HCT116 (cell line): ENCODE data around the gene SLC25A43. TPM values are rescaled to one million over a fixed set of nuclear protein-coding genes. Genes with fewer than 3 reads are reported as not detected.
A peak's percentile ranks its signal among the peaks of the same experiment; 100 is the strongest.

Experiments used
- ATAC-seq: fragments of 200-7000 bp; cut with Tn5 transposase; 2 replicates; pipeline ENCODE4 v1.9.1; 2020; ENCODE audit warnings: mild to moderate bottlenecking, moderate library complexity
- BruUV-seq: library from RNA; stranded (reverse); fragments of 400-500 nt; replicated peaks from 2 replicates; lab custom pipeline; 2021; lab: Mats Ljungman, UMichigan
- CTCF ChIA-PET: fragments of 300-600 bp; sonication (Branson Sonifier 250); formaldehyde crosslinking; loops from one replicate; lab custom pipeline; 2021; ENCODE audit warnings: antibody characterized with exemption; lab: Charles Lee
- POLR2A ChIA-PET: fragments of 300-600, 350-600 bp; sonication (Branson Sonifier 250); formaldehyde crosslinking; loops from one replicate; lab custom pipeline; 2021; ENCODE audit warnings: antibody characterized with exemption; lab: Charles Lee
- RAD21 ChIA-PET, 2 experiments: fragments of 300-600 bp; sonication (Branson Sonifier 250); formaldehyde crosslinking; loops; one replicate each; lab custom pipeline; 2023; ENCODE audit warnings: low total read pairs in 2 of 2; ENCODE audit not compliant: uncharacterized antibody in 2 of 2, unreplicated experiment in 2 of 2, low non-redundant PET in 1 of 2; lab: Charles Lee
- DNase-seq: peaks from one replicate; pipeline ENCODE4 v3.0.0-alpha.2; 2010; ENCODE audit warnings: low read depth, low spot score
- H2AFZ ChIP-seq: fragments of 200-600 bp; shearing (Covaris generic), sonication (generic); 2 replicates; pipeline ENCODE4 v1.6.1; 2017; ENCODE audit warnings: low read depth, mixed run types, mixed read lengths, antibody characterized with exemption, low read length; ENCODE audit not compliant: poor library complexity, severe bottlenecking
- H3K27ac ChIP-seq: 2 replicates; pipeline ENCODE4 v1.5.1; 2012; ENCODE audit warnings: low read depth, low read length
- H3K27me3 ChIP-seq: fragments of 200-600 bp; sonication (generic); 2 replicates; pipeline ENCODE4 v1.6.1; 2016; ENCODE audit warnings: mixed run types, low read length, mixed read lengths; ENCODE audit not compliant: insufficient read depth
- H3K36me3 ChIP-seq, 2 experiments: fragments of 200-500 bp in 1 of 2; fragments of 200-600 bp in 1 of 2; sonication (Bioruptor generic) in 1 of 2; sonication (generic) in 1 of 2; 2 replicates each; pipeline versions ENCODE4 v1.5.1 to v1.6.1; 2014 to 2016; ENCODE audit warnings: low read length in 2 of 2, inconsistent platforms in 1 of 2, mixed read lengths in 1 of 2, mixed run types in 1 of 2; ENCODE audit not compliant: insufficient read depth in 2 of 2, control insufficient read depth in 1 of 2
- H3K4me1 ChIP-seq, 2 experiments: fragments of 200-600 bp in 1 of 2; sonication (generic) in 1 of 2; 2 replicates each; pipeline versions ENCODE4 v1.5.1 to v1.6.1; 2012 to 2017; ENCODE audit warnings: low read length in 2 of 2, inconsistent platforms in 1 of 2, mild to moderate bottlenecking in 1 of 2, mixed read lengths in 1 of 2, mixed run types in 1 of 2, moderate library complexity in 1 of 2; ENCODE audit not compliant: insufficient read depth in 2 of 2, control insufficient read depth in 1 of 2
- H3K4me2 ChIP-seq: fragments of 200-600 bp; sonication (generic); 2 replicates; pipeline ENCODE4 v1.6.1; 2017; ENCODE audit warnings: mixed run types, low read length, mixed read lengths
- H3K4me3 ChIP-seq, 2 experiments: fragments of 200-600 bp in 1 of 2; sonication (generic) in 1 of 2; replicated peaks in 1 of 2; 2 replicates each; pipeline ENCODE4 v1.5.1; 2011 to 2016; ENCODE audit warnings: low read length in 2 of 2, control low read depth in 1 of 2, low read depth in 1 of 2, mild to moderate bottlenecking in 1 of 2, mixed read lengths in 1 of 2, mixed run types in 1 of 2
- H3K79me2 ChIP-seq: fragments of 200-600 bp; sonication (generic); 2 replicates; pipeline ENCODE4 v1.6.1; 2017; ENCODE audit warnings: mild to moderate bottlenecking, mixed run types, low read length, moderate library complexity, mixed read lengths; ENCODE audit not compliant: insufficient read depth
- H3K9ac ChIP-seq: fragments of 200-600 bp; sonication (generic); 2 replicates; pipeline ENCODE4 v1.6.1; 2016; ENCODE audit warnings: low read length, mixed read lengths
- H3K9me2 ChIP-seq: fragments of 200-600 bp; sonication (generic), shearing (Covaris generic); 2 replicates; pipeline ENCODE4 v1.6.1; 2017; ENCODE audit warnings: mixed run types, mild to moderate bottlenecking, moderate library complexity; ENCODE audit not compliant: insufficient read depth
- H3K9me3 ChIP-seq, 2 experiments: fragments of 200-500 bp in 1 of 2; fragments of 200-600 bp in 1 of 2; sonication (Bioruptor generic) in 1 of 2; sonication (generic) in 1 of 2; 2 replicates each; pipeline ENCODE4 v1.6.1; 2014 to 2017; ENCODE audit warnings: low read length in 2 of 2, mixed read lengths in 2 of 2, inconsistent platforms in 1 of 2, low read depth in 1 of 2, mild to moderate bottlenecking in 1 of 2, mixed run types in 1 of 2, moderate library complexity in 1 of 2; ENCODE audit not compliant: control insufficient read depth in 1 of 2, insufficient read depth in 1 of 2
- H4K20me1 ChIP-seq: fragments of 200-600 bp; sonication (generic), shearing (Covaris generic); 2 replicates; pipeline ENCODE4 v1.6.1; 2017; ENCODE audit warnings: mixed run types, mild to moderate bottlenecking, moderate library complexity; ENCODE audit not compliant: insufficient read depth
- CBX3 ChIP-seq: IDR thresholded peaks from 2 replicates; pipeline ENCODE4 v1.6.1; 2012; ENCODE audit warnings: low read depth
- EGR1 ChIP-seq: IDR thresholded peaks from 2 replicates; pipeline ENCODE4 v1.6.1; 2012; ENCODE audit warnings: low read depth
- ELF1 ChIP-seq: IDR thresholded peaks from 2 replicates; pipeline ENCODE4 v1.6.1; 2012; ENCODE audit warnings: low read depth, borderline replicate concordance
- EZH2phosphoT487 ChIP-seq: fragments of 200-600 bp; IDR thresholded peaks from 2 replicates; pipeline ENCODE4 v1.6.1; 2018; ENCODE audit warnings: antibody characterized with exemption, borderline replicate concordance
- FOSL1 ChIP-seq: IDR thresholded peaks from 2 replicates; pipeline ENCODE4 v1.6.1; 2012; ENCODE audit warnings: low read depth
- JUND ChIP-seq: IDR thresholded peaks from 2 replicates; pipeline ENCODE4 v1.6.1; 2012
- POLR2A ChIP-seq: IDR thresholded peaks from 2 replicates; pipeline ENCODE4 v1.7.0; 2011; ENCODE audit warnings: borderline replicate concordance; ENCODE audit not compliant: insufficient read depth, insufficient read length; ENCODE audit errors: extremely low read depth
- RAD21 ChIP-seq: IDR thresholded peaks from 2 replicates; pipeline ENCODE4 v1.6.1; 2012; ENCODE audit warnings: low read depth, mild to moderate bottlenecking
- SIN3A ChIP-seq: IDR thresholded peaks from 2 replicates; pipeline ENCODE4 v1.6.1; 2012; ENCODE audit warnings: low read depth
- SRF ChIP-seq: IDR thresholded peaks from 2 replicates; pipeline ENCODE4 v1.6.1; 2012; ENCODE audit warnings: low read depth
- TCF7L2 ChIP-seq: IDR thresholded peaks from 2 replicates; pipeline ENCODE4 v1.7.0; 2011; ENCODE audit warnings: borderline replicate concordance, inconsistent platforms; ENCODE audit not compliant: insufficient read depth, insufficient read length; ENCODE audit errors: extremely low read depth
- YY1 ChIP-seq: IDR thresholded peaks from 2 replicates; pipeline ENCODE4 v1.6.1; 2011; ENCODE audit warnings: low read length, low read depth, moderate library complexity, mild to moderate bottlenecking; ENCODE audit not compliant: insufficient replicate concordance; ENCODE audit errors: extremely low read depth
- ZFX ChIP-seq: fragments of 450-650 bp; IDR thresholded peaks from 2 replicates; pipeline ENCODE4 v1.6.1; 2017
- ZNF274 ChIP-seq: fragments of 200-500 bp; sonication (Bioruptor generic); IDR thresholded peaks from 2 replicates; pipeline ENCODE4 v1.6.1; 2014; ENCODE audit warnings: mild to moderate bottlenecking, low read depth, low read length, inconsistent platforms
- intact Hi-C: fragments of 100-400 bp; cut with micrococcal nuclease; formaldehyde crosslinking; loops from 2 replicates; pipeline ENCODE4 v1.10.0; 2022
- total RNA-seq: library from RNA; stranded (reverse); gene quantifications from one replicate; pipeline ENCODE4 v1.2.1, GENCODE V29; 2021; ENCODE audit not compliant: unreplicated experiment
- TF ChIP-seq, protein P1 (sequence below), 3 experiments: fragments of 200-600 bp in 1 of 3; sonication (generic) in 1 of 3; IDR thresholded peaks in 2 of 3; conservative IDR thresholded peaks in 1 of 3; 2 replicates each; pipeline ENCODE4 v1.5.1; 2012 to 2017; ENCODE audit warnings: low read depth in 2 of 3, low read length in 2 of 3, antibody characterized with exemption in 1 of 3, borderline replicate concordance in 1 of 3, control low read depth in 1 of 3, mild to moderate bottlenecking in 1 of 3, mixed read lengths in 1 of 3, mixed run types in 1 of 3, moderate library complexity in 1 of 3; ENCODE audit not compliant: insufficient read depth in 1 of 3
- TF ChIP-seq, protein P2 (sequence below): IDR thresholded peaks from 2 replicates; pipeline ENCODE4 v1.6.1; 2011; ENCODE audit warnings: mild to moderate bottlenecking, low read length, moderate library complexity; ENCODE audit not compliant: insufficient replicate concordance; ENCODE audit errors: extremely low read depth
- TF ChIP-seq, protein P3 (sequence below): IDR thresholded peaks from 2 replicates; pipeline ENCODE4 v1.6.1; 2012; ENCODE audit warnings: low read depth

SLC25A43 gene
- total RNA-seq, 1 experiment from 2014 or later = 14.1 TPM

DNA sequence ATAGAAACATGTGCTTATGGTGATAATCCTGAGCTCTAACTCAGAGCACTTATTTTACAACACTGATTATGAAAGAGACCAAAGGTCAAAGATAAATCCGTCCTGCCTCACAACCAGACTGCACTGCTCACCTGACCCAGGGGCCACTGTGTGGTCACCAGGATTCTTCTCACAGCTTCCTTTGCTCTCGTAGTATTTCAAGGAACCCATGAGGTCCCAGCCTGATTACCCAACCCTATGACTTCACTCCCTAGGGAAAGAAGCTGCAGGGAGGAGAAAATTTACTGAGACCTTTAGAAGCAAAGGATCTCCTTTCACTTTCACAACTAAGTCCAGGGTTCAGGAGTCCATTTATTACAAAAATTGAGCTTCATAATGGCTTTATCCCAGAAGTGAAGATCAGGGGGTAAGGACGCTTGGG is 78.7 kb downstream of the SLC25A43 start:
- intact Hi-C loops = no loop called here
- RAD21 ChIA-PET = no interaction called here
- H2AFZ ChIP-seq = peak overlapping the region; percentile 54
- peaks cover 0 to 25% of the 10 kb centered on the region in 2 experiments; a peak in 3 of 4 replicates for H3K4me1 ChIP-seq
- CTCF ChIA-PET = interaction anchor here (1.3 kb wide), 1 partner anchor 34 kb away, joined by 4 read pairs; no protein-coding TSS in a partner anchor
- ATAC-seq (no peak), DNase-seq (no peak)
- H3K4me2 ChIP-seq = peak overlapping the region; percentile 7; the same call in 1 of the 2 replicates
- H3K27ac ChIP-seq = no peak overlapping the region
- no peaks in the 10 kb centered on the region for H3K79me2 ChIP-seq
- no peak overlapping the region for H3K4me3 ChIP-seq
- no peaks in the 10 kb centered on the region for H4K20me1 ChIP-seq
- H3K9me3 ChIP-seq = no peaks in the 10 kb centered on the region
- TF ChIP-seq SRF = no peak
- TF ChIP-seq ZNF274 = no peak
- TF ChIP-seq, protein P1, sequence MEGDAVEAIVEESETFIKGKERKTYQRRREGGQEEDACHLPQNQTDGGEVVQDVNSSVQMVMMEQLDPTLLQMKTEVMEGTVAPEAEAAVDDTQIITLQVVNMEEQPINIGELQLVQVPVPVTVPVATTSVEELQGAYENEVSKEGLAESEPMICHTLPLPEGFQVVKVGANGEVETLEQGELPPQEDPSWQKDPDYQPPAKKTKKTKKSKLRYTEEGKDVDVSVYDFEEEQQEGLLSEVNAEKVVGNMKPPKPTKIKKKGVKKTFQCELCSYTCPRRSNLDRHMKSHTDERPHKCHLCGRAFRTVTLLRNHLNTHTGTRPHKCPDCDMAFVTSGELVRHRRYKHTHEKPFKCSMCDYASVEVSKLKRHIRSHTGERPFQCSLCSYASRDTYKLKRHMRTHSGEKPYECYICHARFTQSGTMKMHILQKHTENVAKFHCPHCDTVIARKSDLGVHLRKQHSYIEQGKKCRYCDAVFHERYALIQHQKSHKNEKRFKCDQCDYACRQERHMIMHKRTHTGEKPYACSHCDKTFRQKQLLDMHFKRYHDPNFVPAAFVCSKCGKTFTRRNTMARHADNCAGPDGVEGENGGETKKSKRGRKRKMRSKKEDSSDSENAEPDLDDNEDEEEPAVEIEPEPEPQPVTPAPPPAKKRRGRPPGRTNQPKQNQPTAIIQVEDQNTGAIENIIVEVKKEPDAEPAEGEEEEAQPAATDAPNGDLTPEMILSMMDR (IDR thresholded peaks at IDR 0.05 in 2 of 3, conservative IDR thresholded peaks at IDR 0.05 in 1 of 3; ENCODE audit: borderline replicate concordance in 1 of 3, insufficient read depth in 1 of 3, low read depth in 2 of 3, low read length in 2 of 3) = no peak
- no peak for TF ChIP-seq YY1
- no peak for TF ChIP-seq SIN3A
- TF ChIP-seq RAD21 = no peak
- TF ChIP-seq EGR1 = no peak
- TF ChIP-seq, protein P2, sequence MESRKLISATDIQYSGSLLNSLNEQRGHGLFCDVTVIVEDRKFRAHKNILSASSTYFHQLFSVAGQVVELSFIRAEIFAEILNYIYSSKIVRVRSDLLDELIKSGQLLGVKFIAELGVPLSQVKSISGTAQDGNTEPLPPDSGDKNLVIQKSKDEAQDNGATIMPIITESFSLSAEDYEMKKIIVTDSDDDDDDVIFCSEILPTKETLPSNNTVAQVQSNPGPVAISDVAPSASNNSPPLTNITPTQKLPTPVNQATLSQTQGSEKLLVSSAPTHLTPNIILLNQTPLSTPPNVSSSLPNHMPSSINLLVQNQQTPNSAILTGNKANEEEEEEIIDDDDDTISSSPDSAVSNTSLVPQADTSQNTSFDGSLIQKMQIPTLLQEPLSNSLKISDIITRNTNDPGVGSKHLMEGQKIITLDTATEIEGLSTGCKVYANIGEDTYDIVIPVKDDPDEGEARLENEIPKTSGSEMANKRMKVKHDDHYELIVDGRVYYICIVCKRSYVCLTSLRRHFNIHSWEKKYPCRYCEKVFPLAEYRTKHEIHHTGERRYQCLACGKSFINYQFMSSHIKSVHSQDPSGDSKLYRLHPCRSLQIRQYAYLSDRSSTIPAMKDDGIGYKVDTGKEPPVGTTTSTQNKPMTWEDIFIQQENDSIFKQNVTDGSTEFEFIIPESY = no peak
- TF ChIP-seq JUND = no peak
- TF ChIP-seq, protein P3, sequence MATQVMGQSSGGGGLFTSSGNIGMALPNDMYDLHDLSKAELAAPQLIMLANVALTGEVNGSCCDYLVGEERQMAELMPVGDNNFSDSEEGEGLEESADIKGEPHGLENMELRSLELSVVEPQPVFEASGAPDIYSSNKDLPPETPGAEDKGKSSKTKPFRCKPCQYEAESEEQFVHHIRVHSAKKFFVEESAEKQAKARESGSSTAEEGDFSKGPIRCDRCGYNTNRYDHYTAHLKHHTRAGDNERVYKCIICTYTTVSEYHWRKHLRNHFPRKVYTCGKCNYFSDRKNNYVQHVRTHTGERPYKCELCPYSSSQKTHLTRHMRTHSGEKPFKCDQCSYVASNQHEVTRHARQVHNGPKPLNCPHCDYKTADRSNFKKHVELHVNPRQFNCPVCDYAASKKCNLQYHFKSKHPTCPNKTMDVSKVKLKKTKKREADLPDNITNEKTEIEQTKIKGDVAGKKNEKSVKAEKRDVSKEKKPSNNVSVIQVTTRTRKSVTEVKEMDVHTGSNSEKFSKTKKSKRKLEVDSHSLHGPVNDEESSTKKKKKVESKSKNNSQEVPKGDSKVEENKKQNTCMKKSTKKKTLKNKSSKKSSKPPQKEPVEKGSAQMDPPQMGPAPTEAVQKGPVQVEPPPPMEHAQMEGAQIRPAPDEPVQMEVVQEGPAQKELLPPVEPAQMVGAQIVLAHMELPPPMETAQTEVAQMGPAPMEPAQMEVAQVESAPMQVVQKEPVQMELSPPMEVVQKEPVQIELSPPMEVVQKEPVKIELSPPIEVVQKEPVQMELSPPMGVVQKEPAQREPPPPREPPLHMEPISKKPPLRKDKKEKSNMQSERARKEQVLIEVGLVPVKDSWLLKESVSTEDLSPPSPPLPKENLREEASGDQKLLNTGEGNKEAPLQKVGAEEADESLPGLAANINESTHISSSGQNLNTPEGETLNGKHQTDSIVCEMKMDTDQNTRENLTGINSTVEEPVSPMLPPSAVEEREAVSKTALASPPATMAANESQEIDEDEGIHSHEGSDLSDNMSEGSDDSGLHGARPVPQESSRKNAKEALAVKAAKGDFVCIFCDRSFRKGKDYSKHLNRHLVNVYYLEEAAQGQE = no peak
- TF ChIP-seq ELF1 = no peak
- no peak for TF ChIP-seq ZFX
- TF ChIP-seq EZH2phosphoT487 = no peak
- no peak for TF ChIP-seq CBX3
- TF ChIP-seq FOSL1 = no peak
- no peak for TF ChIP-seq POLR2A
- TF ChIP-seq TCF7L2 = no peak
- no TSS peak for BruUV-seq
- H3K9me2 ChIP-seq = no peaks in the 10 kb centered on the region
- POLR2A ChIA-PET = no interaction called here
- no peak overlapping the region; the same call in 1 of the 2 replicates for H3K9ac ChIP-seq
- no peaks in the 10 kb centered on the region for H3K36me3 ChIP-seq
- no peaks in the 10 kb centered on the region for H3K27me3 ChIP-seq
